Measurements from ENCODE around the gene WDCP. TPM values are rescaled to one million over a fixed set of nuclear protein-coding genes. Genes with fewer than 3 reads are reported as not detected.

Gene WDCP
- total and polyA plus RNA-seq, 2 donors (not counting 3 experiments of a cell fraction or from before 2014, with no cell fraction given) = 9.6 to 15.4 TPM

DNA sequence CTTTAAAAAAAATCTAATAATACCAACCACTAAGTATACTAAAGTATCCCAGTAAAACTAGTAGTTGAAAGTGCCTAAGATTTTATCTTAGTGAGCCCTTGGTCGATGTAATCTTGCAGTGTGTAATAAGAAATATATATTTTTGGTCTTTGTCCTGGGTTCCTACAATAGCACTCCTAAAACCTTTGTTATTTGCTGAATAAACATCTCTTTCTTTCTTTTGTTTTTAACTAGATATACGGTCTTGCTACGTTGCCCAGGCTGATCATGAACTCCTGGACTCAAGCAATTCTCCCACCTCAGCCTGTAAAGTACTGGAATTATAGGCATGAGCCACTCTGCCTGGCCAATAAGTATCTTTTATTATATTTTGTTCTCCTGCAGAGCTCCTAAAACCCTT, 39.8 kb upstream of the WDCP start:
- peaks cover 0 to 6% of the 10 kb centered on the region in 2 experiments for H3K36me3 ChIP-seq (ENCODE audit: control insufficient read depth in 2 of 2, extremely low read depth in 1 of 2, insufficient read depth in 2 of 2, low read length in 2 of 2)
- DNase-seq (ENCODE audit: low read depth, low spot score) = no peak
- H4K20me1 ChIP-seq (replicated peaks; ENCODE audit: control insufficient read depth, extremely low read depth, insufficient read depth, low read length) = no peaks in the 10 kb centered on the region
- H2AFZ ChIP-seq (ENCODE audit: low read depth, low read length) = no peak overlapping the region
- H3K9ac ChIP-seq (replicated peaks; ENCODE audit: extremely low read depth, insufficient read depth, low read length) = no peak overlapping the region
- CTCF ChIA-PET = no interaction called here
- H3K9me3 ChIP-seq (replicated peaks; ENCODE audit: control insufficient read depth, insufficient read depth, low read length) = no peaks in the 10 kb centered on the region
- dilution Hi-C loops (cut with MboI; ENCODE audit: extremely low pct_ligation_motif_present, low sequenced_read_pairs) (no loop called here), intact Hi-C loops (cut with micrococcal nuclease) (no loop called here)
- H3K27me3 ChIP-seq (ENCODE audit: control insufficient read depth in 2 of 2, insufficient read depth in 2 of 2, low read length in 2 of 2) = no peaks in the 10 kb centered on the region
- BruUV-seq (replicated peaks) = no TSS peak
- FAIRE-seq = no peak
- no peak overlapping the region for H3K4me3 ChIP-seq (replicated peaks in 1 of 3; ENCODE audit: insufficient read depth in 1 of 3, low read depth in 1 of 3, low read length in 3 of 3)
- H3K4me2 ChIP-seq (ENCODE audit: insufficient read depth, low read length) = no peak overlapping the region
- POLR2A ChIA-PET = interaction anchor here (0.6 kb wide), 1 partner anchor 10 kb away, joined by 3 read pairs; no protein-coding TSS in a partner anchor
- no peak overlapping the region for H3K27ac ChIP-seq (ENCODE audit: insufficient read depth, low read depth, low read length)
- peaks cover 16% of the 10 kb centered on the region for H3K4me1 ChIP-seq (ENCODE audit: control insufficient read depth, extremely low read depth, insufficient read depth, low read length)
- H3K9me1 ChIP-seq (replicated peaks; ENCODE audit: control insufficient read depth, extremely low read depth, insufficient read depth, low read length) = no peaks in the 10 kb centered on the region
- TF ChIP-seq GATA2 (IDR thresholded peaks at IDR 0.05; ENCODE audit: insufficient read depth, insufficient read length, low read depth, low read length) (no peak), EZH2 (IDR thresholded peaks at IDR 0.05; ENCODE audit: borderline replicate concordance, low read depth, low read length, severe bottlenecking) (no peak)
- H3K79me2 ChIP-seq (ENCODE audit: control insufficient read depth, insufficient read depth, low read length) = peaks cover 6% of the 10 kb centered on the region

DNA sequence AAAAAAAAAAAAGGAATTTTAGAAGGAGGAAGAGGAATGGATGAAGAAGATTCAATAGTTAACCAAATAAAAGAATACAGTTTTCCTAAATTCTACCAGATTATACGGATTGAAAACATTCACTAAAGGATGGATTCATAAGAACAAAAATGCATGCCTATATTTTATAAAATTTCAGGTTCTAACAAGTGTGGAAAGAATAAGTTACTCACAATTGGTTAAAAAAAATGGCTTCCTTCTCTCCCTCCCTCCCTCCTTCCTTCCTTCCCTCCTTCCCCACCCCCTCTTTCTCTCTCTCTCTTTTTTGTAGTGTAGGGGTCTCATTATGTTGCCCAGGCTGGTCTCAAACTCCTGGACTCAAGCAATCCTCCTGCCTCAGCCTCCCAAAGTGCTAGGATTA, 39.0 kb upstream of the WDCP start:
- no peaks in the 10 kb centered on the region for H3K9me1 ChIP-seq (replicated peaks; ENCODE audit: control insufficient read depth, extremely low read depth, insufficient read depth, low read length)

More for the DNA sequence above, 39.0 kb upstream of the WDCP start:
- dilution Hi-C loops (cut with MboI; ENCODE audit: extremely low pct_ligation_motif_present, low sequenced_read_pairs) = no loop called here
- Histone ChIP-seq H3K27ac (ENCODE audit: insufficient read depth, low read depth, low read length) (no peak overlapping the region), H3K4me1 (ENCODE audit: control insufficient read depth, extremely low read depth, insufficient read depth, low read length) (peaks cover 16% of the 10 kb centered on the region), H3K4me2 (ENCODE audit: insufficient read depth, low read length) (no peak overlapping the region), H3K9me3 (replicated peaks; ENCODE audit: control insufficient read depth, insufficient read depth, low read length) (no peaks in the 10 kb centered on the region), H3K36me3 (ENCODE audit: control insufficient read depth in 2 of 2, extremely low read depth in 1 of 2, insufficient read depth in 2 of 2, low read length in 2 of 2) (peaks cover 2 to 6% of the 10 kb centered on the region in 2 experiments), H3K9ac (replicated peaks; ENCODE audit: extremely low read depth, insufficient read depth, low read length) (no peak overlapping the region), H3K4me3 (replicated peaks in 1 of 3; ENCODE audit: insufficient read depth in 1 of 3, low read depth in 1 of 3, low read length in 3 of 3) (no peak overlapping the region), H2AFZ (ENCODE audit: low read depth, low read length) (no peak overlapping the region), H4K20me1 (replicated peaks; ENCODE audit: control insufficient read depth, extremely low read depth, insufficient read depth, low read length) (no peaks in the 10 kb centered on the region), H3K79me2 (ENCODE audit: control insufficient read depth, insufficient read depth, low read length) (peaks cover 6% of the 10 kb centered on the region), H3K27me3 (ENCODE audit: control insufficient read depth in 2 of 2, insufficient read depth in 2 of 2, low read length in 2 of 2) (no peaks in the 10 kb centered on the region)
- FAIRE-seq (no peak), DNase-seq (ENCODE audit: low read depth, low spot score) (no peak)
- BruUV-seq (replicated peaks) = no TSS peak
- CTCF ChIA-PET = interaction anchor here (0.7 to 2.3 kb wide), 2 partner anchors 10 to 19 kb away, joined by 4 to 15 read pairs; partner anchors contain the start of gene SF3B6
- intact Hi-C loops (cut with micrococcal nuclease) = no loop called here
- TF ChIP-seq, protein P1, sequence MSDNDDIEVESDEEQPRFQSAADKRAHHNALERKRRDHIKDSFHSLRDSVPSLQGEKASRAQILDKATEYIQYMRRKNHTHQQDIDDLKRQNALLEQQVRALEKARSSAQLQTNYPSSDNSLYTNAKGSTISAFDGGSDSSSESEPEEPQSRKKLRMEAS (IDR thresholded peaks at IDR 0.05; ENCODE audit: insufficient read depth, insufficient read length) = no peak
- no peak for TF ChIP-seq MYC (IDR thresholded peaks at IDR 0.05; ENCODE audit: low read depth, low read length)
- no peak for TF ChIP-seq POLR2AphosphoS5 (IDR thresholded peaks at IDR 0.05; ENCODE audit: insufficient read depth, low read depth, low read length)
- no peak for TF ChIP-seq POLR2A (IDR thresholded peaks at IDR 0.05; ENCODE audit: low read depth, low read length)
- no peak for TF ChIP-seq GATA2 (IDR thresholded peaks at IDR 0.05; ENCODE audit: insufficient read depth, insufficient read length, low read depth, low read length)
- no peak for TF ChIP-seq EZH2 (IDR thresholded peaks at IDR 0.05; ENCODE audit: borderline replicate concordance, low read depth, low read length, severe bottlenecking)
- TF ChIP-seq FOS (IDR thresholded peaks at IDR 0.05; ENCODE audit: borderline replicate concordance, insufficient read depth, low read length) = no peak
- TF ChIP-seq JUN (IDR thresholded peaks at IDR 0.05; ENCODE audit: borderline replicate concordance, insufficient read depth, insufficient read length, low read depth) = no peak
- TF ChIP-seq, protein P2, sequence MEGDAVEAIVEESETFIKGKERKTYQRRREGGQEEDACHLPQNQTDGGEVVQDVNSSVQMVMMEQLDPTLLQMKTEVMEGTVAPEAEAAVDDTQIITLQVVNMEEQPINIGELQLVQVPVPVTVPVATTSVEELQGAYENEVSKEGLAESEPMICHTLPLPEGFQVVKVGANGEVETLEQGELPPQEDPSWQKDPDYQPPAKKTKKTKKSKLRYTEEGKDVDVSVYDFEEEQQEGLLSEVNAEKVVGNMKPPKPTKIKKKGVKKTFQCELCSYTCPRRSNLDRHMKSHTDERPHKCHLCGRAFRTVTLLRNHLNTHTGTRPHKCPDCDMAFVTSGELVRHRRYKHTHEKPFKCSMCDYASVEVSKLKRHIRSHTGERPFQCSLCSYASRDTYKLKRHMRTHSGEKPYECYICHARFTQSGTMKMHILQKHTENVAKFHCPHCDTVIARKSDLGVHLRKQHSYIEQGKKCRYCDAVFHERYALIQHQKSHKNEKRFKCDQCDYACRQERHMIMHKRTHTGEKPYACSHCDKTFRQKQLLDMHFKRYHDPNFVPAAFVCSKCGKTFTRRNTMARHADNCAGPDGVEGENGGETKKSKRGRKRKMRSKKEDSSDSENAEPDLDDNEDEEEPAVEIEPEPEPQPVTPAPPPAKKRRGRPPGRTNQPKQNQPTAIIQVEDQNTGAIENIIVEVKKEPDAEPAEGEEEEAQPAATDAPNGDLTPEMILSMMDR (IDR thresholded peaks at IDR 0.05; ENCODE audit: extremely low read depth in 1 of 2, insufficient read depth in 1 of 2, low read depth in 1 of 2, low read length in 2 of 2) = no peak
- POLR2A ChIA-PET = no interaction called here
